HepG2 (cell line): ENCODE measurements around the gene CKLF. TPM values are rescaled to one million over a fixed set of nuclear protein-coding genes. Genes with fewer than 3 reads are reported as not detected.

Experiments used
- DPF2 ChIP-seq: sonication (generic); formaldehyde crosslinking; IDR thresholded peaks from 2 replicates; pipeline ENCODE4 v1.4.0; 2020; ENCODE audit warnings: mild to moderate bottlenecking, low read depth, missing genetic modification reagents, borderline replicate concordance
- ISL2 ChIP-seq: sonication (generic); formaldehyde crosslinking; IDR thresholded peaks from 2 replicates; pipeline ENCODE4 v1.5.0; 2020; ENCODE audit warnings: missing genetic modification reagents
- KDM4B ChIP-seq: sonication (generic); formaldehyde crosslinking; IDR thresholded peaks from 2 replicates; pipeline ENCODE4 v1.4.0; 2020; ENCODE audit warnings: missing genetic modification reagents
- NFIC ChIP-seq: IDR thresholded peaks from 2 replicates; pipeline ENCODE4 v1.6.1; 2012; ENCODE audit warnings: mild to moderate bottlenecking, low read length, inconsistent platforms
- PBX3 ChIP-seq: sonication (generic); formaldehyde crosslinking; IDR thresholded peaks from 2 replicates; pipeline ENCODE4 v1.8.1; 2023; ENCODE audit warnings: missing genetic modification reagents, inconsistent platforms, borderline replicate concordance
- THAP11 ChIP-seq: IDR thresholded peaks from 2 replicates; pipeline ENCODE4 v1.6.1; 2016; ENCODE audit warnings: missing biosample characterization, missing genetic modification reagents
- ZFP36 ChIP-seq: fragments of 150-350 bp; IDR thresholded peaks from 2 replicates; pipeline ENCODE4 v1.6.1; 2018; ENCODE audit warnings: borderline replicate concordance, low read length, low read depth; ENCODE audit not compliant: partially characterized antibody
- ZFP62 ChIP-seq: sonication (generic); formaldehyde crosslinking; IDR thresholded peaks from 2 replicates; pipeline ENCODE4 v1.4.0; 2020; ENCODE audit warnings: missing genetic modification reagents
- ZNF318 ChIP-seq: sonication (generic); formaldehyde crosslinking; IDR thresholded peaks from 2 replicates; pipeline ENCODE4 v1.4.0; 2020; ENCODE audit warnings: mild to moderate bottlenecking, missing genetic modification reagents
- ZNF44 ChIP-seq: sonication (generic); formaldehyde crosslinking; IDR thresholded peaks from 2 replicates; pipeline ENCODE4 v1.5.1; 2020; ENCODE audit warnings: mild to moderate bottlenecking, missing genetic modification reagents
- ZNF451 ChIP-seq: sonication (generic); formaldehyde crosslinking; IDR thresholded peaks from 2 replicates; pipeline ENCODE4 v1.5.0; 2020; ENCODE audit warnings: mild to moderate bottlenecking, missing genetic modification reagents
- ZNF562 ChIP-seq: sonication (generic); formaldehyde crosslinking; IDR thresholded peaks from 2 replicates; pipeline ENCODE4 v1.8.0; 2022; ENCODE audit warnings: missing genetic modification reagents, borderline replicate concordance
- ZNF574 ChIP-seq: sonication (generic); formaldehyde crosslinking; IDR thresholded peaks from 2 replicates; pipeline ENCODE4 v1.4.0; 2020; ENCODE audit warnings: missing genetic modification reagents
- ZNF580 ChIP-seq: IDR thresholded peaks from 2 replicates; pipeline ENCODE4 v1.6.1; 2016; ENCODE audit warnings: low read depth, borderline replicate concordance
- polyA plus RNA-seq, 8 experiments: library from polyadenylated mRNA; depleted of rRNA in 3 of 8; stranded (reverse) in 7 of 8; unstranded in 1 of 8; fragments of >200 nt; fragmentation: Illumina TruSeq in 4 of 8; extraction: Trizol in 4 of 8; gene quantifications; 2 replicates each; pipeline versions ENCODE4 v1.2.1 to v1.2.3, GENCODE V29; 2011 to 2016; ENCODE audit warnings: low read depth in 4 of 8, missing spikeins in 1 of 8, mixed read lengths in 1 of 8; ENCODE audit not compliant: insufficient read depth in 1 of 8
- total RNA-seq, 5 experiments: library from RNA; depleted of rRNA; stranded (reverse); fragments of >200 nt; fragmentation: Illumina TruSeq; extraction: Trizol; gene quantifications; 2 replicates each; pipeline ENCODE4 v1.2.3, GENCODE V29; 2016; ENCODE audit warnings: low read depth in 1 of 5

Gene CKLF
- total and polyA plus RNA-seq, 2 of the 13 experiments (the other 11 are each of a cell fraction or from before 2014, with no cell fraction given), result 120 to 167 TPM

GRCh38 chr16:66516808-66517585 is 35.4 kb upstream of the CKLF start (continued):
- no peak; the same call in 1 of the 2 replicates for TF ChIP-seq ZNF318 (CRISPR knock-in tag)
- no peak for TF ChIP-seq ZFP62 (CRISPR knock-in tag)
- TF ChIP-seq ZNF562, result no peak
- TF ChIP-seq PBX3 (CRISPR knock-in tag), result no peak
- TF ChIP-seq DPF2 (CRISPR knock-in tag), result peak; percentile 72; the same call in 1 of the 2 replicates
- peak; percentile 90 for TF ChIP-seq THAP11 (CRISPR knock-in tag)
- peak; percentile 28; the same call in 1 of the 2 replicates for TF ChIP-seq ZNF451 (CRISPR knock-in tag)
- TF ChIP-seq ZFP36, result no peak
- peak; percentile 91; the same call in 1 of the 2 replicates for TF ChIP-seq ZNF580 (CRISPR knock-in tag)
- no peak for TF ChIP-seq ZNF44 (CRISPR knock-in tag)
- TF ChIP-seq ISL2 (CRISPR knock-in tag), result peak; percentile 91
- TF ChIP-seq KDM4B (CRISPR knock-in tag), result 0 out of 2 replicates have a peak, but pooled peaks have one; percentile 40
- TF ChIP-seq ZNF574, result peak; percentile 86
- peak; percentile 63; the same call in 1 of the 2 replicates for TF ChIP-seq NFIC
